SK-N-SH (cell line): Measurements from ENCODE around the gene ZBTB17. TPM values are rescaled to one million over a fixed set of nuclear protein-coding genes. Genes with fewer than 3 reads are reported as not detected.
A peak's percentile ranks its signal among the peaks of the same experiment; 100 is the strongest.

ENCODE experiments used
- CTCF ChIA-PET: fragments of 300-600, 350-600 bp; formaldehyde crosslinking; extraction: SDS; loops from one replicate; lab custom pipeline; 2021; lab: Yijun Ruan, JAX
- POLR2A ChIA-PET: fragments of 350-600 bp; sonication (Branson Sonifier 250); formaldehyde crosslinking; extraction: SDS; loops from one replicate; lab custom pipeline; 2020; ENCODE audit warnings: antibody characterized with exemption, inconsistent platforms; lab: Yijun Ruan, JAX
- DNase-seq: peaks from one replicate; pipeline ENCODE4 v3.0.0; 2012
- H2AFZ ChIP-seq: fragments of 200-600 bp; sonication (generic); 2 replicates; pipeline ENCODE4 v1.8.1; 2016; ENCODE audit warnings: antibody characterized with exemption, mild to moderate bottlenecking, low read depth
- H3F3A ChIP-seq: fragments of 200-600 bp; sonication (generic); replicated peaks from 2 replicates; pipeline ENCODE3; 2016; ENCODE audit warnings: antibody characterized with exemption, mild to moderate bottlenecking; ENCODE audit not compliant: insufficient read depth
- H3K27ac ChIP-seq, 2 experiments: fragments of 200-500 bp in 1 of 2; fragments of 200-600 bp in 1 of 2; sonication (Bioruptor generic) in 1 of 2; sonication (generic), shearing (Covaris generic) in 1 of 2; 2 replicates each; pipeline versions ENCODE4 v1.5.1 to v1.6.1; 2014 to 2016; ENCODE audit warnings: low read depth in 2 of 2, inconsistent platforms in 1 of 2, low read length in 1 of 2, mild to moderate bottlenecking in 1 of 2, mixed read lengths in 1 of 2
- H3K27me3 ChIP-seq: fragments of 200-600 bp; sonication (generic), shearing (Covaris generic); 2 replicates; pipeline ENCODE4 v1.6.1; 2016; ENCODE audit warnings: mixed run types; ENCODE audit not compliant: insufficient read depth
- H3K36me3 ChIP-seq, 2 experiments: fragments of 200-500 bp in 1 of 2; fragments of 200-600 bp in 1 of 2; sonication (Bioruptor generic) in 1 of 2; sonication (generic) in 1 of 2; replicated peaks in 1 of 2; 2 replicates each; pipeline versions ENCODE3 to v1.5.1; 2014 to 2016; ENCODE audit warnings: low read length in 1 of 2, mild to moderate bottlenecking in 1 of 2; ENCODE audit not compliant: insufficient read depth in 2 of 2, control insufficient read depth in 1 of 2
- H3K4me1 ChIP-seq, 2 experiments: fragments of 200-500 bp in 1 of 2; fragments of 200-600 bp in 1 of 2; sonication (Bioruptor generic) in 1 of 2; sonication (generic), shearing (Covaris generic) in 1 of 2; 2 replicates each; pipeline versions ENCODE4 v1.5.1 to v1.6.1; 2014 to 2016; ENCODE audit warnings: low read depth in 1 of 2, low read length in 1 of 2, mixed run types in 1 of 2; ENCODE audit not compliant: insufficient read depth in 2 of 2, control insufficient read depth in 1 of 2
- H3K4me2 ChIP-seq: fragments of 200-600 bp; sonication (generic), shearing (Covaris generic); 2 replicates; pipeline ENCODE4 v1.6.1; 2017; ENCODE audit warnings: mixed run types
- H3K4me3 ChIP-seq, 2 experiments: fragments of 200-500 bp in 1 of 2; fragments of 200-600 bp in 1 of 2; sonication (Bioruptor generic) in 1 of 2; sonication (generic), shearing (Covaris generic) in 1 of 2; 2 replicates each; pipeline versions ENCODE4 v1.5.1 to v1.8.1; 2014 to 2016; ENCODE audit warnings: low read depth in 2 of 2, inconsistent platforms in 1 of 2, low read length in 1 of 2, mild to moderate bottlenecking in 1 of 2, mixed read lengths in 1 of 2, moderate library complexity in 1 of 2
- H3K79me2 ChIP-seq: fragments of 200-600 bp; sonication (generic); 2 replicates; pipeline ENCODE4 v1.8.1; 2017; ENCODE audit warnings: mild to moderate bottlenecking; ENCODE audit not compliant: insufficient read depth
- H3K9ac ChIP-seq: fragments of 200-600 bp; sonication (generic); 2 replicates; pipeline ENCODE4 v1.6.1; 2017; ENCODE audit warnings: mixed run types
- H3K9me2 ChIP-seq: fragments of 200-600 bp; sonication (generic); 2 replicates; pipeline ENCODE4 v1.6.1; 2017; ENCODE audit warnings: mixed run types
- H3K9me3 ChIP-seq: fragments of 200-600 bp; sonication (generic); 2 replicates; pipeline ENCODE4 v1.6.1; 2017; ENCODE audit warnings: mixed run types, mild to moderate bottlenecking, moderate library complexity
- H4K20me1 ChIP-seq: fragments of 200-600 bp; sonication (generic); 2 replicates; pipeline ENCODE4 v1.6.1; 2017; ENCODE audit warnings: mild to moderate bottlenecking, mixed run types; ENCODE audit not compliant: insufficient read depth
- CHD2 ChIP-seq: fragments of 150-350 bp; IDR thresholded peaks from 2 replicates; pipeline ENCODE4 v1.6.1; 2018; ENCODE audit warnings: low read length; ENCODE audit not compliant: partially characterized antibody
- CTCF ChIP-seq: fragments of 200-600 bp; sonication (generic); IDR thresholded peaks from 2 replicates; pipeline ENCODE4 v1.6.1; 2017; ENCODE audit warnings: antibody characterized with exemption, mild to moderate bottlenecking, moderate library complexity
- ELF1 ChIP-seq: IDR thresholded peaks from 2 replicates; pipeline ENCODE4 v1.4.0; 2012
- FOXJ3 ChIP-seq: sonication (generic); formaldehyde crosslinking; IDR thresholded peaks from 2 replicates; pipeline ENCODE4 v1.5.1; 2020; ENCODE audit warnings: mild to moderate bottlenecking, missing genetic modification reagents
- FOXM1 ChIP-seq: IDR thresholded peaks from 2 replicates; pipeline ENCODE4 v1.4.0; 2012; ENCODE audit warnings: low read depth, mild to moderate bottlenecking
- MXI1 ChIP-seq: IDR thresholded peaks from 2 replicates; pipeline ENCODE4 v1.6.1; 2012; ENCODE audit warnings: mild to moderate bottlenecking, low read depth, low read length, improper control_type of control experiment
- RAD21 ChIP-seq: IDR thresholded peaks from 2 replicates; pipeline ENCODE4 v1.6.1; 2012; ENCODE audit warnings: mild to moderate bottlenecking, low read length
- REST ChIP-seq: IDR thresholded peaks from 2 replicates; pipeline ENCODE4 v1.6.1; 2012; ENCODE audit warnings: mild to moderate bottlenecking, low read depth, low read length, moderate library complexity
- SIN3A ChIP-seq: IDR thresholded peaks from 2 replicates; pipeline ENCODE4 v1.6.1; 2012; ENCODE audit warnings: low read depth, mild to moderate bottlenecking, low read length, moderate library complexity, borderline replicate concordance
- TAF1 ChIP-seq: IDR thresholded peaks from 2 replicates; pipeline ENCODE4 v1.6.1; 2012; ENCODE audit warnings: low read depth, mild to moderate bottlenecking, low read length, moderate library complexity, borderline replicate concordance
- USF1 ChIP-seq: IDR thresholded peaks from 2 replicates; pipeline ENCODE4 v1.4.0; 2012; ENCODE audit warnings: low read depth, borderline replicate concordance
- WGBS: methylation state at CpG from one replicate; pipeline ENCODE4 v1.1.6; 2017; ENCODE audit warnings: low lambda C conversion rate; 5-methylcytosine and 5-hydroxymethylcytosine counted together
- polyA plus RNA-seq, 3 experiments: library from polyadenylated mRNA; depleted of rRNA; stranded (reverse); fragments of >200 nt; gene quantifications; 2 replicates each; pipeline ENCODE4 v1.2.3, GENCODE V29; 2012
- TF ChIP-seq, protein P1 (sequence below): IDR thresholded peaks from 2 replicates; pipeline ENCODE4 v1.4.0; 2012; ENCODE audit warnings: low read depth

Gene ZBTB17
- polyA plus RNA-seq, 1 of the 3 experiments (the other 2 are of a cell fraction), result 56.4 TPM

DNA sequence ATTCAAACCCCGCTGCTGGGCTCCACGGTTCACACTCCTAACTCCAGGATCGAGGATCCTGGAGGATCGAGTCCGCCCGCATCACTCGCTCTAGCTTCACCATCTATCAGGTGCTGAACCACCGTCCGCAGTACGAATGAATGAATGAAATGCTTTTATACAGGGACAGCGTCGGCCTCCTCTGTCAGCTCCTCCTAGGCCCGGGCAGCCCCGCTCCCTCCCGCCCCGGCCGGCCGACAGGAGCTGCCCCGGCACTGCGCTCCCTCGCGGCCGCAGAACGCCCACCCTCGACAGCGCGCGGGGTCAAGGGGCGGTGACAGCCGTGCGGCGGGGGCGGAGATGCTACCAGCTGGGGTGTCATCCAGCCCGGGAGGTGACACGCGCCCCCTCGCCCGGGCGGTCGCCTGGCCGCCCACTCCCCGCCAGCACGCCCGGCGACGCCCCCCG lies 520 bp downstream of the ZBTB17 start:
- H3K9ac ChIP-seq, result peak overlapping the region; percentile 78
- 0% methylated on average over 28 of the region's 47 CpGs for WGBS
- CTCF ChIA-PET, result interaction anchor here (0.8 to 2.2 kb wide), 14 partner anchors 16 to 183 kb away, joined by 3 to 13 read pairs (median 4); partner anchors contain the start of gene FAM131C

GRCh38 chr1:15974855-15975254 lies 1.0 kb downstream of the ZBTB17 start:
- POLR2A ChIA-PET, result interaction anchor here (0.6 to 1.5 kb wide), 3 partner anchors 52 to 180 kb away, joined by 3 to 4 read pairs (median 3); no protein-coding TSS in a partner anchor
- 78% methylated on average over 9 of the region's 9 CpGs for WGBS
- Histone ChIP-seq H3K9me3 (no peaks in the 10 kb centered on the region), H2AFZ (0 out of 2 replicates have a peak overlapping the region, but pooled peaks have one; percentile 38), H3K9me2 (no peaks in the 10 kb centered on the region), H3K4me1 (peaks cover 6% of the 10 kb centered on the region in 2 experiments; a peak in 3 of 4 replicates), H3K79me2 (peaks cover 52% of the 10 kb centered on the region), H3K27ac (peak overlapping the region; percentile 58 to 72; a peak in 3 of 4 replicates), H3K36me3 (peaks cover 21 to 26% of the 10 kb centered on the region in 2 experiments), H3K27me3 (no peaks in the 10 kb centered on the region), H3F3A (peaks cover 10% of the 10 kb centered on the region), H3K9ac (peak overlapping the region; percentile 78), H3K4me3 (peak overlapping the region; percentile 73 to 80), H3K4me2 (peak overlapping the region; percentile 95), H4K20me1 (peaks cover 24% of the 10 kb centered on the region; the same call in 1 of the 2 replicates)
- CTCF ChIA-PET, result interaction anchor here (0.8 to 2.2 kb wide), 11 partner anchors 15 to 183 kb away, joined by 3 to 13 read pairs (median 4); partner anchors contain the start of gene FAM131C
- no peak for DNase-seq
- no peak for TF ChIP-seq REST
- TF ChIP-seq, protein P1, sequence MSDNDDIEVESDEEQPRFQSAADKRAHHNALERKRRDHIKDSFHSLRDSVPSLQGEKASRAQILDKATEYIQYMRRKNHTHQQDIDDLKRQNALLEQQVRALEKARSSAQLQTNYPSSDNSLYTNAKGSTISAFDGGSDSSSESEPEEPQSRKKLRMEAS, result no peak

More for the DNA sequence above, 520 bp downstream of the ZBTB17 start:
- peaks cover 10% of the 10 kb centered on the region for H3F3A ChIP-seq
- peaks cover 48% of the 10 kb centered on the region for H3K79me2 ChIP-seq
- H3K4me1 ChIP-seq, result peaks cover 6% of the 10 kb centered on the region in 2 experiments; a peak in 3 of 4 replicates
- no peaks in the 10 kb centered on the region for H3K27me3 ChIP-seq
- H3K27ac ChIP-seq, result peak overlapping the region; percentile 72 to 83
- POLR2A ChIA-PET, result interaction anchor here (0.6 to 1.5 kb wide), 3 partner anchors 53 to 180 kb away, joined by 3 to 4 read pairs (median 3); no protein-coding TSS in a partner anchor
- 0 out of 2 replicates have a peak overlapping the region, but pooled peaks have one; percentile 38 for H2AFZ ChIP-seq
- peaks cover 24% of the 10 kb centered on the region; the same call in 1 of the 2 replicates for H4K20me1 ChIP-seq
- TF ChIP-seq CHD2 (no peak), TAF1 (no peak; the same call in 1 of the 2 replicates), SIN3A (peak; percentile 62), FOXM1 (no peak), FOXJ3 (CRISPR knock-in tag) (no peak), RAD21 (peak; percentile 29; the same call in 1 of the 2 replicates), USF1 (no peak), ELF1 (no peak), CTCF (peak; percentile 24; the same call in 1 of the 2 replicates), MXI1 (peak; percentile 67; the same call in 1 of the 2 replicates)
- peak overlapping the region; percentile 73 to 80 for H3K4me3 ChIP-seq
- no peaks in the 10 kb centered on the region for H3K9me3 ChIP-seq
- H3K4me2 ChIP-seq, result peak overlapping the region; percentile 95
- peak; percentile 93 for DNase-seq
- H3K36me3 ChIP-seq, result peaks cover 18 to 23% of the 10 kb centered on the region in 2 experiments
- no peaks in the 10 kb centered on the region for H3K9me2 ChIP-seq
